HG03432 (cell line): ENCODE data around the gene PDE3B.
"Not testable (repeated sequence)": the region's sequence is repeated elsewhere in the genome, so short reads cannot be mapped to it uniquely, and the experiment has no call there.

Source experiments
- ATAC-seq: cut with Tn5 transposase; IDR thresholded peaks from one replicate; pipeline ENCODE4 v1.9.1; 2021; ENCODE audit warnings: mild to moderate bottlenecking, moderate library complexity; ENCODE audit not compliant: unreplicated experiment

PDE3B gene

DNA sequence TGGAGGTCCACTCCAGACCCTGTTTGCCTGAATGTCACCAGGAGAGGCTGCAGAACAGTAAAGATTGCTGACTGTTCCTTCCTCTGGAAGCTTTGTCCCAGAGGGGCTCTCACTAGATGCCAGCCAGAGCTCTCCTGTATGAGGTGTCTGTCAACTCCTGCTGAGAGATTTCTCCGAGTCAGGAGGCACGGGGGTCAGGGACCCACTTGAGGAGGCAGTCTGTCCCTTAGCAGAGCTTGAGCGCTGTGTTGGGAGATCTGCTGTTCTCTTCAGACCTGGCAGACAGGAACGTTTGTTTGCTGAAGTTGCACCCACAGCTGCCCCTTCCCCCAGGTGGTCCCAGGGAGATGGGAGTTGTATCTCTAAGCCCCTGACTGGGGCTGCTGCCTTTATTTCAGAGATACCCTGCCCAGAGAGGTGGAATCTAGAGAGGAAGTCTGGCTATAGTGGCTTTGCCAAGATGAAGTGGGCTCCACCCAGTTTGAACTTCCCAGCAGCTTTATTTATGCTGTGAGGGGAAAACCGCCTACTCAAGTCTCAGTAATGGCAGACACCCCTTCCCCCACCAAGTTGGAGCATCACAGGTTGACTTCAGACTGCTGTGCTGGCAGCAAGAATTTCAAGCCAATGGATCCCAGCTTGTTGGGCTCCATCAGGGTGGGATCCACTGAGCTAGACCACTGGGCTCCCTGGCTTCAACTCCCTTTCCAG is 99.4 kb downstream of the PDE3B start:
- no peak for ATAC-seq

- ATAC-seq: not testable (repeated sequence)
These were observed 100.1 kb downstream of the PDE3B start for GRCh38 chr11:14743667-14744066.

GRCh38 chr11:14746857-14747395 is 103.3 kb downstream of the PDE3B start:
- no peak for ATAC-seq

GRCh38 chr11:14748090-14748489 is 104.5 kb downstream of the PDE3B start:
- ATAC-seq: no peak

DNA sequence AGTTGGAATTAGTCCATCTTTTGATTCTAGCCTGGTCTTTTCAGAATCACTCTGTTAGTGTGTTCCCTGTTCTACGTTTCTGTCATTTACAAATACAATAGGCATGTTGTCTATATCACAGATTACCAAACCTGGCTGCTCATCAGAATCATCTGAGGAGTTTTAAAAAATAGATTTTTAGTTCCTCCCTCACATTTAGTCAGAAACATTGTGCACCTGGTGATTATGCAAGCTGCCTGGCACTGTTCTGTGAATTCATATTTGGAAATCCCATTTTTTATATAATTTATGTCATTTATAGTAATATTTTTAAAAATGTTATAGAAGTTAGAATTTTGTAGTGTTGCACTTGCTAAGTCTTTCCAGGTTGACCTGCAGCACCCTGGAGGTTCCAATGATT is 107.3 kb downstream of the PDE3B start:
- no peak for ATAC-seq

- no peak for ATAC-seq
These were observed 108.4 kb downstream of the PDE3B start for GRCh38 chr11:14751975-14752407.

DNA sequence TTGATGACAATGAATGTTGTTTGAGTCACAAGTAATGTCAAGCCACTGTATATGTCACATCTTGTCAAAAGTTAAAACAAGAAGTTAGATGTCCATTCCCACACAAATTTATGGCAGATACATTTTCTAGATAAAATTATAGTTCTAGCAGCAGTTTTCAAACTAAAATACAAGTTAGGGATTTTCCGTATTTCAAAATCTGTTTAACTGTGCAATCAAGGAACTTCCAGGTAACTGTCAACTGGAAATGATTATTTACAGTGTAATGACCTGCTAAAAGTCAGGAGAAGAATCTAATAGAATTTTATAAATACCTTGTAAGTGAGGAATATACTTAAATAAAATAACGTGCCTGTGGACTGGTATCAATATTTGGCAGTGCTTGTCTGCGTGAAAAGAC is 111.5 kb downstream of the PDE3B start:
- no peak for ATAC-seq

DNA sequence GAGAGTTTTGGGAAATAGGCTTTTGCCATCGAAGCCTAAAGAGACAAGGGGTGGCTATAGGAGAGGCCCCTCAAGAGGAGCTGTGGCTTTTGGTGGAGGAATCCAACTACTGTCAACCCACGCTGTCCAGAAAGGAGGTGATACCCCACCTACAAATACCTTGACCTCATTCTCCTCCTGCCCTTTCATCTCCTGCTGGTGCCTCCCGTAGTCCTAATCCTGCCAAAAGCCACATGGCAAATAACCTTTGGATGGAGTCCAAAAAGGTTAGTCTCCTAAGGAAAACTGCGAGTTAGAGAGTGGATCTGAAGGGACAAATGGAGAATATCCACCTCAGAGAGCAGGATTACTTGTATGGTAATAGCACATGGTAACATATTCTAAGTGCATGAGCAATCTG is 112.7 kb downstream of the PDE3B start:
- ATAC-seq: no peak

GRCh38 chr11:14759300-14760012 is 115.9 kb downstream of the PDE3B start:
- ATAC-seq: not testable (repeated sequence)

- ATAC-seq: no peak
These were observed 120.6 kb downstream of the PDE3B start for GRCh38 chr11:14764179-14764578.

DNA sequence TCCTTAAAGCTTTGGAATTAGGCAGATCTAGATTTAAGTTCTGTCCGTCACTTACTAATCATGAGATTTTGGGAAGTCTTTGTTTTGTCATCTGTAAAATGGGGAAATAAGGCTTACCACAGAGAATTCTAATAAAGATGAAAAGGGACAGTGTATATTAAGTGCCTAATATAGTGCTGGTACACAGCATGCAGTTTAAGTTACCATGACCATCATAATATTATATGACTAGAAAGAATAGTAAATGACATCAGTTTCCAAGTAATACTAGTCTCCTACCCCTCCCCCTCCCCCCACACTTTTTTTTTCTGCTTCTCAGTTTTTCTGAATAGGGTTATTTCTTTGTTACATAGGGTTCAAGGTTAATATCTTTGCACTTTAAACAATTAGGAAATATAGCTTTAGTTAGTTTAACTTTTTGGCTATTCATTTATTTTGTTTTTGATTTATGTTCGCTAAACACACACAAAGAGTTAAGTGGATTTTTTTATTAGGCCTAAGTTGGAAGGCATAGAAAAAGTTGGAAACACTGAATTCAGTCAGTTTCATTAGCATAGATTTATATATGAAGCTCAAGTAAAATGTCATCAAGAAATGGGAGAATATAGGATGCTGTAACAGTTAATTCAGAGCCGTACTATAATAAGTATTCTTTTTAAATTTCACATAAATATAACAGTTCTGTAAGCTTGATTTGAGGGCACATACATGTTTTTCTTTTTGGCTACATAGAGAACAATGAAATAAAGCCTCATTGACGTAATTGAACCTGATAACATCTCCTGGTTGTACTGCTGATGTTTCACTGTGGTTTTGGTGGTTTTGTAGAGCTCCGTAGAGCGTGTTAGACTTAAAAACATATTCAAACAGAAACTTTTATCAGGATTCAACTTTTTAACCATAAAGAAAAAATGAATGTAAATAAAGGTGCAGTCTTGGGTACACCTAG is 121.2 kb downstream of the PDE3B start:
- peak; percentile 94 for ATAC-seq

DNA sequence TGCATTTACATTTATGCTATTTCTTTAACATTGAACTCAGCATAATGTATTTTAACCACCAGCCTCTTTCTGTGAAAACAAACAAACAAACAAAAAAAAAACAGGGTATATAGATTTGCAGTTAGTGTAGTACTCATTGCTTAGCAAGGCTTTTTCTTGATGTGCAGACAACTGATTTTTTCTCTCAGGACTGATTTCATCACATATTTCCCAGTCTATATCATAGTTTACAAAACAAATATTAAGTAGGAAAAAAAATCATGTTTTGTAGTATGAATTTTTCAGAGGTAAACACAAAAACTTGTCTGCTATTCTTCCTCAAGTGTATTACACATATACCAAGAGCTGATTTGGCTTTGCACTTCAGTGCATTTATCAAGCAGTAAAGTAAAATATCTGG is 123.0 kb downstream of the PDE3B start:
- no peak for ATAC-seq

DNA sequence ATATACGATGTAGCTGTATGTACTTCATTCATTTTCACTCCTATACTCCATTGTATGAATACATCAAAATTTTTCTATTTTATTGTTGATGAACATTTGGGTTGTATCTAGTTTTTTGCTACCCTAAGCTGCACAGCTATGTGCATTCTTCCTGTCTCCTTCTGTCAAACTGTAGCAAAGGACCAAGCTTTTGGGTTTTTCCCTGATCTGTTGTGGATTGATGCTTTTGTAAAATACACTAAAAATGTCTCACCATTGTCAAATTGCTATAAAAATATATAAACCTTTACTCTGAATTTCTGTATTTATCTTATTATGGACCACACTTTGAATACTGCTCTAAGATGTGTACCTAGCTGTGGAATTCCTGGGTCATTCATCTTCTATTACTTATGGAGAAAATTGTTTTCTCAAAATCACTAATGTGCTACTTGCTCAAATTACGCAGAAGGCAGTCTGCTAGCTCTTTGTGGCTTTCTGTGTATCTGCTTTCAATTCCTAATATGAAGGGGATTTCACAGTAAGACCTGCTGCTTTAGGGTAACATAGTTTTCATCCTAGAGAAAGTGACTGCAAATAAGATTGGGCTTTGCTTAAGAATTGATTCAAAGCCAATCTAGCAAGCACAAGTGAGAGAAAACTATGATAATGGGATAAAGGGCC is 125.1 kb downstream of the PDE3B start:
- ATAC-seq: peak; percentile 67

GRCh38 chr11:14773755-14774154 is 130.2 kb downstream of the PDE3B start:
- no peak for ATAC-seq

DNA sequence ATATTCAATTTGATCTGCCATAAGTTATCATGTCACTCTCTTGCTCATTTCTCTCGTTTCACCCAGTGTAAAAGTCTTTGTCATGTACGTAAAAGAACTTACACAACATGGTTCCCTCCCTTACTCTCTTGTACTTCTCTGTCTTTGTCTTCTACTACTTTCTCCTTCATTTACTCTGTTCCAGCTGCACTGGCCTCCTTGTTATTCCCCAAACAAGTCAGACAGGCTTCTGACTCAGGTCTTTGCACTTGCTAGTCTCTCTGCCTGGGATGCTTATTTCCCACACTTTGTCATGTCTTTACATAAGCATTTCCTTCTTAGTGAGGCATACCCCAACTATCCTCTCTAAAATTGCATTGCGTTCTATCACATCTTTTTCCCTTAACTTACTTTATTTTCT is 131.1 kb downstream of the PDE3B start:
- no peak for ATAC-seq

DNA sequence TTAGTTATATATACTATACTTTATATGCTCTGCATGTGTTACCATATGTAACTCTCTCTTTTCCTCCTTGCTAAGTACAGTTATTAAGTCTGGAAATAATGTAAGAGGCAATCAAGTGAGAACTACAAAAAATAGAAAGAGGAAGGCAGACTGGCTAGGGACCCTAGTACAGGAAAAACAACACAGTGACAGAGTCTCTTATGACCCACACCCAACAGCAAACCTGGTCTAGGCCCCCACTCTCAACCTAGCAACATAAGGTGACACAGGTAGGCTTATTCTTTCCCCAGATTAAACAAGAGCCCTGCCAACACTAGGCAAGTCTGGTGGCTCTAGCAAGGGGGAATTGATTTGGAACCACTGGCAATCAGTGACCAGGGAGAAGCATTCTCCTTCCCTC is 132.3 kb downstream of the PDE3B start:
- ATAC-seq: no peak

DNA sequence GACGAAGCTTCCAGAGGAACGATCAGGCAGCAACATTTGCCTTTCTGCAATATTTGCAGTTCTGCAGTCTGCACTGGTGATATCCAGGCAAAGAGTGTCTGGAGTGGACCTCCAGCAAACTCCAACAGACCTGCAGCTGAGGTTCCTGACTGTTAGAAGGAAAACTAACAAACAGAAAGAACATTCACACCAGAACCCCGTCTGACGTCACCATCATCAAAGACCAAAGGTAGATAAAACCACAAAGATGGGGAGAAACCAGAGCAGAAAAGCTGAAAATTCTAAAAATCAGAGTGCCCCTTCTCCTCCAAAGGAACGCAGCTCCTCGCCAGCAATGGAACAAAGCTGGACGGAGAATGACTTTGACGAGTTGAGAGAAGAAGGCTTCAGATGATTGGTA is 134.9 kb downstream of the PDE3B start:
- ATAC-seq: not testable (repeated sequence)

DNA sequence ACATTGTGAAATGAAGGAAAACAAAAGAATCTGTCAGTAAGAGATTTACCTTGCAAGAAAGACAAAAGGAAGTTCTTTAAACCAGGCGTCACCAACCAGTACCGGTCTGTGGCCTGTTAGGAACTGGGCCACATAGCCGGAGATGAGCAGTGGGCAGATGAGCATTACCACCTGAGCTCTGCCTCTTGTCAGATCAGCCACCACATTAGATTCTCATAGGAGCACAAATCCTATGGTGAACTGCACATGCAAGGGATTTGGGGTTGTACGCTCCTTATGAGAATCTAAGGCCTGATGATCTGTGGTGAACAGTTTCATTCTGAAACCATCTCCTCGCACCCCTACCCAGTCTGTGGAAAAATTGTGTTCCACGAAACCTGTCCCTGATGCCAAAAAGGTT is 140.2 kb downstream of the PDE3B start:
- ATAC-seq: no peak

DNA sequence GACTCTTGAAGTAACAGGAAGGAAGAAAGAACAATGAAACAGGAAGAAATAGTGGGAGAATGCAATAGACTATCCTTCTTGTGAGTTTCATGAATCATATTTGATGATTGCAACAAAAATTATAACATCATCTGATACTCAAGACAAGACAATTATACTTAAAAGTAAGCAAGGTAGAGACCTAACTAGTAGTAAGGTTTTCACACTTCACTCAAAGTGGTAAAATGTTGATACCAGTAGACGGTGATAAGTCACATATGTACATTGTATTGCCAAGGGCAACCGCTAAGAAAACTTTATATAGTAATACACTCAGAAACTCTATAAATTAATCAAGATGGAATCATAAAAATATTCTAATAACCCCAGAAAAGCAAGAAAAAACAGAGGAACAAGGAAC is 140.6 kb downstream of the PDE3B start:
- no peak for ATAC-seq

- no peak for ATAC-seq
These were observed 146.4 kb downstream of the PDE3B start for GRCh38 chr11:14789879-14790484.
